NCI-H2081 (cell line): ENCODE results near the gene EFNA5.

Experiments used
- DNase-seq, 2 experiments: peaks; one replicate each; lab custom pipeline; 2025; lab: John Stamatoyannopoulos, UW

The EFNA5 gene

GRCh38 chr5:107484281-107484680 lies 186.5 kb downstream of the EFNA5 start:
- no peak for DNase-seq

GRCh38 chr5:107483231-107484024 lies 187.3 kb downstream of the EFNA5 start:
- DNase-seq: peak in 1 of 2 experiments; percentile 47

- peak in 1 of 2 experiments; percentile 18 for DNase-seq
These were observed 192.6 kb downstream of the EFNA5 start for GRCh38 chr5:107478068-107478641.

- DNase-seq: no peak
These were observed 193.2 kb downstream of the EFNA5 start for GRCh38 chr5:107477492-107477891.

GRCh38 chr5:107476783-107477182 lies 194.0 kb downstream of the EFNA5 start:
- peak; percentile 54 to 67 for DNase-seq

- DNase-seq: no peak
These were observed 195.8 kb downstream of the EFNA5 start for GRCh38 chr5:107474716-107475489.

GRCh38 chr5:107474361-107474715 lies 196.4 kb downstream of the EFNA5 start:
- no peak for DNase-seq

GRCh38 chr5:107472620-107473064 lies 198.1 kb downstream of the EFNA5 start:
- DNase-seq: peak in 1 of 2 experiments; percentile 23

GRCh38 chr5:107470295-107470582 lies 200.5 kb downstream of the EFNA5 start:
- DNase-seq: no peak

- DNase-seq: no peak
These were observed 201.0 kb downstream of the EFNA5 start for GRCh38 chr5:107469485-107470294.

- no peak for DNase-seq
These were observed 201.7 kb downstream of the EFNA5 start for GRCh38 chr5:107469064-107469463.

GRCh38 chr5:107468276-107468675 lies 202.5 kb downstream of the EFNA5 start:
- no peak for DNase-seq

GRCh38 chr5:107467137-107467932 lies 203.4 kb downstream of the EFNA5 start:
- DNase-seq: no peak

GRCh38 chr5:107466233-107466769 lies 204.4 kb downstream of the EFNA5 start:
- DNase-seq: no peak

- no peak for DNase-seq
These were observed 205.9 kb downstream of the EFNA5 start for GRCh38 chr5:107464876-107465275.

GRCh38 chr5:107464416-107464815 lies 206.3 kb downstream of the EFNA5 start:
- DNase-seq: no peak

GRCh38 chr5:107463731-107464130 lies 207.0 kb downstream of the EFNA5 start:
- DNase-seq: no peak

- no peak for DNase-seq
These were observed 209.0 kb downstream of the EFNA5 start for GRCh38 chr5:107461770-107462169.

- no peak for DNase-seq
These were observed 209.9 kb downstream of the EFNA5 start for GRCh38 chr5:107460789-107461188.

- no peak for DNase-seq
These were observed 211.1 kb downstream of the EFNA5 start for GRCh38 chr5:107459605-107460004.

GRCh38 chr5:107458322-107458721 lies 212.4 kb downstream of the EFNA5 start:
- DNase-seq: no peak
